ENCODE data around the gene PGAP3.

PGAP3 gene

GRCh38 chr17:39672522-39673334, 15.1 kb downstream of the PGAP3 start:
- no peak for TF ChIP-seq CTCF (IDR thresholded peaks at IDR 0.05; ENCODE audit: low read depth, low read length)
- no peak for DNase-seq (ENCODE audit: extremely low read depth, low read depth)

- DNase-seq (ENCODE audit: extremely low read depth, low read depth) = no peak
- TF ChIP-seq CTCF (IDR thresholded peaks at IDR 0.05; ENCODE audit: low read depth, low read length) = peak; percentile 46
These were observed 16.0 kb downstream of the PGAP3 start for GRCh38 chr17:39671651-39672521.

- TF ChIP-seq CTCF (IDR thresholded peaks at IDR 0.05; ENCODE audit: low read depth, low read length) = no peak
- DNase-seq (ENCODE audit: extremely low read depth, low read depth) = no peak
These were observed 17.1 kb downstream of the PGAP3 start for GRCh38 chr17:39670746-39671145.

GRCh38 chr17:39669897-39670735, 17.7 kb downstream of the PGAP3 start:
- TF ChIP-seq CTCF (IDR thresholded peaks at IDR 0.05; ENCODE audit: low read depth, low read length) = no peak
- DNase-seq (ENCODE audit: extremely low read depth, low read depth) = no peak

GRCh38 chr17:39667945-39668924, 19.6 kb downstream of the PGAP3 start, which contains the start of gene PNMT:
Gene PNMT (plus strand): TSS chr17:39668453. CDS start chr17:39668476, 23 bp downstream.
- no peak for DNase-seq (ENCODE audit: extremely low read depth, low read depth)
- peak; percentile 56 for TF ChIP-seq CTCF (IDR thresholded peaks at IDR 0.05; ENCODE audit: low read depth, low read length)

- no peak for TF ChIP-seq CTCF (IDR thresholded peaks at IDR 0.05; ENCODE audit: low read depth, low read length)
- DNase-seq (ENCODE audit: extremely low read depth, low read depth) = no peak
These were observed 20.5 kb downstream of the PGAP3 start for GRCh38 chr17:39667262-39667944.
